Spleen (tissue), 11 donors: ENCODE results near the gene GSKIP. TPM values are rescaled to one million over a fixed set of nuclear protein-coding genes. Genes with fewer than 3 reads are reported as not detected.

Source experiments
- DNase-seq: peaks from one replicate; pipeline ENCODE4 v3.0.0-alpha.2; 2020
- H3K27ac ChIP-seq, 8 donors: fragments of 200-600 bp; sonication (generic) in 7 of 8; 1 replicate in 4 of 8; 2 replicates in 4 of 8; pipeline versions ENCODE4 v1.5.0 to v1.8.0; 2016 to 2021; ENCODE audit warnings: inconsistent platforms in 4 of 8, mild to moderate bottlenecking in 4 of 8, moderate library complexity in 1 of 8
- H3K27me3 ChIP-seq, 7 donors: fragments of 200-600 bp; sonication (generic) in 6 of 7; replicated peaks in 1 of 7; 1 replicate in 4 of 7; 2 replicates in 3 of 7; pipeline versions ENCODE4 v1.5.0 to v1.8.0; 2016 to 2021; ENCODE audit warnings: inconsistent platforms in 3 of 7, mild to moderate bottlenecking in 1 of 7
- H3K36me3 ChIP-seq, 6 donors: fragments of 200-600 bp; sonication (generic) in 5 of 6; 1 replicate in 4 of 6; 2 replicates in 2 of 6; pipeline versions ENCODE4 v1.5.0 to v1.8.0; 2016 to 2021; ENCODE audit warnings: inconsistent platforms in 2 of 6
- H3K4me1 ChIP-seq, 6 donors: fragments of 200-600 bp; sonication (generic) in 5 of 6; 1 replicate in 3 of 6; 2 replicates in 3 of 6; pipeline versions ENCODE4 v1.5.0 to v1.8.0; 2016 to 2021; ENCODE audit warnings: inconsistent platforms in 3 of 6
- H3K4me3 ChIP-seq, 8 donors: fragments of 200-600 bp; sonication (generic) in 7 of 8; 1 replicate in 4 of 8; 2 replicates in 4 of 8; pipeline versions ENCODE4 v1.5.0 to v1.8.0; 2016 to 2021; ENCODE audit warnings: inconsistent platforms in 4 of 8, mild to moderate bottlenecking in 4 of 8, moderate library complexity in 2 of 8
- H3K9me3 ChIP-seq, 8 donors: fragments of 200-600 bp; sonication (generic) in 7 of 8; 1 replicate in 4 of 8; 2 replicates in 4 of 8; pipeline versions ENCODE4 v1.5.0 to v1.8.0; 2016 to 2021; ENCODE audit warnings: inconsistent platforms in 4 of 8
- CTCF ChIP-seq, 11 experiments: fragments of 200-600 bp in 7 of 11; fragments of 450-650 bp in 4 of 11; sonication (generic) in 4 of 11; IDR thresholded peaks in 8 of 11; conservative IDR thresholded peaks in 3 of 11; 1 replicate in 7 of 11; 2 replicates in 4 of 11; pipeline versions ENCODE4 v1.4.0 to v1.8.0; 2016 to 2021; ENCODE audit warnings: antibody characterized with exemption in 11 of 11, inconsistent platforms in 4 of 11, mild to moderate bottlenecking in 1 of 11
- POLR2A ChIP-seq, 3 donors: fragments of 450-650 bp; IDR thresholded peaks; one replicate each; pipeline ENCODE4 v1.5.1; 2017; ENCODE audit warnings: antibody characterized with exemption in 3 of 3, mild to moderate bottlenecking in 1 of 3
- POLR2AphosphoS5 ChIP-seq, 3 donors: sonication (generic); formaldehyde crosslinking; IDR thresholded peaks; one replicate each; pipeline ENCODE4 v1.5.1; 2017; ENCODE audit warnings: antibody characterized with exemption in 3 of 3
- WGBS, 5 donors: extraction: QIAGEN DNeasy Blood & Tissue Kit in 3 of 5; methylation state at CpG; one replicate each; pipeline versions ENCODE4 v1.1.5 to v1.1.7; 2013 to 2018; 5-methylcytosine and 5-hydroxymethylcytosine counted together
- intact Hi-C: fragments of 100-400 bp; cut with DNase I; formaldehyde crosslinking; loops from one replicate; pipeline ENCODE4 v1.15.0; 2023; ENCODE audit warnings: low total_unique reads
- polyA plus RNA-seq, 3 donors: library from polyadenylated mRNA; stranded (reverse); fragments of 200-250 nt; gene quantifications; one replicate each; pipeline ENCODE4 v1.2.1, GENCODE V29; 2013
- total RNA-seq, 7 donors: library from RNA; depleted of rRNA in 3 of 7; stranded (reverse); fragments of >200 nt in 3 of 7; fragmentation: NEBNext Ultra II Directional in 4 of 7; extraction: Animal tissue kit (Norgen Biotek cat#: 25700) in 4 of 7; gene quantifications; one replicate each; pipeline versions ENCODE4 v1.1.0 to v1.2.1, GENCODE V29; 2016 to 2021
- donor health status: healthy with polysubstance abuse.
- donor health status: DM: no; HTN: no; CAD: no; lungs with moderate emphysema.
- donor health status: DM: no; HTN: no; CAD: no.
- donor health status: Bipolar disorder and iron deficiency.
- donor health status: healthy.
- donor health status: DM: no; HTN: no; CAD: no.
- donor health status: DM: yes; HTN: yes; CAD: no.

GSKIP gene
- total and polyA plus RNA-seq, 10 donors, result 11.0 to 24.3 (median 15.9) TPM

DNA sequence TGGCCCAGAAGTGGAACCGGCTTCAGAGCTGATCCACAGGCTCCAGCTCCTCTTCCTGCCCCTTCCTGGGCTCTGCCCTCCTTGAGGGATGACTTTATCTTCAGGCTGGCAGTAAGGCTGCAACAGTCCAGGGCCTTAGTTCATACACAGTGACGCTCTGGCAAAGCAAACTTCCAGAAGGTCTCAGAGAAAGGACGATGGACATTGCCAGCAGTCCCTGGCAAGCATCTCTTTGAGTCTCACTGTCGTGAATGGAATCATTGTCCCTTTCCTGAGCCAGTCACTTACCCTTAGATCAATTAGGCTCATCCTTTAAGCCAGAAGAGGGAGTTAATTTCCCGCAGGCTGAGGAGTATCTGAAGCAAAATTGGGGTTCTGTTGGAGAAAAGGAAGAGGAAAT lies 37.2 kb downstream of the GSKIP start:
- no peak for DNase-seq
- H3K27me3 ChIP-seq, result no peaks in the 10 kb centered on the region
- no peaks in the 10 kb centered on the region for H3K36me3 ChIP-seq
- no peak overlapping the region for H3K27ac ChIP-seq
- peaks cover 0 to 11% (median 0%) of the 10 kb centered on the region in 6 donors for H3K4me1 ChIP-seq
- no peak for TF ChIP-seq POLR2A (IDR thresholded peaks at IDR 0.05)
- no peak for TF ChIP-seq CTCF (IDR thresholded peaks at IDR 0.05 in 8 of 11, conservative IDR thresholded peaks at IDR 0.05 in 3 of 11)
- no peak for TF ChIP-seq POLR2AphosphoS5 (IDR thresholded peaks at IDR 0.05)
- H3K4me3 ChIP-seq, result no peak overlapping the region
- H3K9me3 ChIP-seq, result no peaks in the 10 kb centered on the region
- 79 to 94% (median 88%) methylated on average over 5 of the region's 5 CpGs for WGBS, 5 donors
- intact Hi-C loops, result no loop called here

- H3K27me3 ChIP-seq, result no peaks in the 10 kb centered on the region
- TF ChIP-seq POLR2A (IDR thresholded peaks at IDR 0.05) (peak in 1 of 3 donors; percentile 16), POLR2AphosphoS5 (IDR thresholded peaks at IDR 0.05) (peak in 1 of 3 donors; percentile 25), CTCF (IDR thresholded peaks at IDR 0.05 in 8 of 11, conservative IDR thresholded peaks at IDR 0.05 in 3 of 11) (no peak)
- WGBS, 5 donors, result 50 to 68% (median 58%) methylated on average over 3 of the region's 3 CpGs
- intact Hi-C loops, result no loop called here
- H3K9me3 ChIP-seq, result no peaks in the 10 kb centered on the region
- H3K27ac ChIP-seq, result peak overlapping the region; percentile 5 to 82 (median 69)
- H3K36me3 ChIP-seq, result no peaks in the 10 kb centered on the region
- H3K4me3 ChIP-seq, result no peak overlapping the region
- peaks cover 0 to 11% (median 0%) of the 10 kb centered on the region in 6 donors for H3K4me1 ChIP-seq
- DNase-seq, result no peak
These were observed 40.1 kb downstream of the GSKIP start for GRCh38 chr14:96403409-96403808.

GRCh38 chr14:96405677-96406076 lies 42.4 kb downstream of the GSKIP start:
- peaks cover 0 to 11% (median 0%) of the 10 kb centered on the region in 6 donors for H3K4me1 ChIP-seq
- TF ChIP-seq POLR2AphosphoS5 (IDR thresholded peaks at IDR 0.05) (no peak), CTCF (IDR thresholded peaks at IDR 0.05 in 8 of 11, conservative IDR thresholded peaks at IDR 0.05 in 3 of 11) (no peak), POLR2A (IDR thresholded peaks at IDR 0.05) (no peak)
- H3K27me3 ChIP-seq, result no peaks in the 10 kb centered on the region
- intact Hi-C loops, result no loop called here
- no peak overlapping the region for H3K4me3 ChIP-seq
- no peak for DNase-seq
- no peaks in the 10 kb centered on the region for H3K36me3 ChIP-seq
- 44 to 72% (median 66%) methylated on average over 1 of the region's 1 CpG for WGBS, 5 donors
- no peaks in the 10 kb centered on the region for H3K9me3 ChIP-seq
- no peak overlapping the region for H3K27ac ChIP-seq

DNA sequence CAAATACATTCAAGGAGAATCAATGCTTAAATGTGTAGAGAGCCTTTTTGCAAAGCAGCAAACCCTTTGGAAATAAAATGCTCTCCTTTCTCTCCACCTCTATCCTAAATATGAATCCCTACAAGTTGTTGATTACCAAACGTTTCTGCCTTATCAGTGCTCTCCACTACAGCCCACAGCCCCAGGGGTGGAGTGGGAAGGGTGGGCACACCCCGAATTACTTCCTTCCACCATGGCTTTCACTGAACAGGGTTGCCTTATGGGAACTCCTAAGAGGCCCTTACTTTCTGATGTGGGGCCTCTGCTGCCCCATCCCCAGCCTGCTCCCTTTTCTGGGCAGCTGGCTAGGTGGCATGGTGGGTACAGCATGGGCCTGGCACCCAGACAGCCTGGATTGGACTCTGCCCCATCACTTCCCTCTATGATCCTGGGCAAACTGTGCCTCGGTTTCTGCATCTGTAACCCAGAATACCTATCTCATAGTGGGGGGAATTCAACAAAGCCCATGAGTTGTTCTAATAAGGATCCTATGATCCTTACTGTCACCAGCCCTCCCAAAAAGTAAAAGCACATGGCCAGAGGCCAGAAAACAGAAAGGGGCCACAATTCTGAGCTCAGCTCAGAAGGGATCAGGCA lies 44.7 kb downstream of the GSKIP start:
- DNase-seq, result no peak
- H3K4me1 ChIP-seq, result peaks cover 0 to 7% (median 0%) of the 10 kb centered on the region in 6 donors
- no peaks in the 10 kb centered on the region for H3K9me3 ChIP-seq
- H3K4me3 ChIP-seq, result no peak overlapping the region
- WGBS, 5 donors, result 34 to 53% (median 43%) methylated on average over 3 of the region's 3 CpGs
- H3K27me3 ChIP-seq, result no peaks in the 10 kb centered on the region
- no peaks in the 10 kb centered on the region for H3K36me3 ChIP-seq
- intact Hi-C loops, result no loop called here
- H3K27ac ChIP-seq, result no peak overlapping the region
- no peak for TF ChIP-seq POLR2AphosphoS5 (IDR thresholded peaks at IDR 0.05)
- TF ChIP-seq POLR2A (IDR thresholded peaks at IDR 0.05), result no peak
- TF ChIP-seq CTCF (IDR thresholded peaks at IDR 0.05 in 8 of 11, conservative IDR thresholded peaks at IDR 0.05 in 3 of 11), result no peak
